HG02588 (cell line): ENCODE results near the gene ATP6V1G2.
"Not testable (repeated sequence)": the region's sequence is repeated elsewhere in the genome, so short reads cannot be mapped to it uniquely, and the experiment has no call there.

ENCODE experiments used
- ATAC-seq: cut with Tn5 transposase; IDR thresholded peaks from one replicate; pipeline ENCODE4 v1.9.1; 2021; ENCODE audit warnings: mild to moderate bottlenecking, moderate library complexity; ENCODE audit not compliant: unreplicated experiment

ATP6V1G2 gene

DNA sequence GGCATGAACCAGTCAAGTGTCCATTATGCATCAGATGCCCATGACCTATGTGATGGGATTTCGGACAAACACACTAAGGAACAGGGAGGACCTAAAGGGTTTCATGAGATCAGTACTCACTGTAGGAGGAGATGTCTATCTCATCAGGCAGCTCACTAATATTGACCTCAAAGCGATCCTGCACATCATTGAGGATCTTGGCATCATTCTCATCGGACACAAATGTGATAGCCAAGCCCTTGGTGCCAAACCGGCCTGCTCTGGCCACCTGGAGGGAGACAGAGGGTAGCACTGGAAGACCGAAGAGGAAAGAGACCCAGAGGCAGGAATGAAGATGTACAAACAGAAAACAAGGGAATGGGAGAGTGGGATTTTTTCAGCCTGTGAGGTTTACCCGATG, 15.7 kb downstream of the ATP6V1G2 start:
- ATAC-seq = no peak

DNA sequence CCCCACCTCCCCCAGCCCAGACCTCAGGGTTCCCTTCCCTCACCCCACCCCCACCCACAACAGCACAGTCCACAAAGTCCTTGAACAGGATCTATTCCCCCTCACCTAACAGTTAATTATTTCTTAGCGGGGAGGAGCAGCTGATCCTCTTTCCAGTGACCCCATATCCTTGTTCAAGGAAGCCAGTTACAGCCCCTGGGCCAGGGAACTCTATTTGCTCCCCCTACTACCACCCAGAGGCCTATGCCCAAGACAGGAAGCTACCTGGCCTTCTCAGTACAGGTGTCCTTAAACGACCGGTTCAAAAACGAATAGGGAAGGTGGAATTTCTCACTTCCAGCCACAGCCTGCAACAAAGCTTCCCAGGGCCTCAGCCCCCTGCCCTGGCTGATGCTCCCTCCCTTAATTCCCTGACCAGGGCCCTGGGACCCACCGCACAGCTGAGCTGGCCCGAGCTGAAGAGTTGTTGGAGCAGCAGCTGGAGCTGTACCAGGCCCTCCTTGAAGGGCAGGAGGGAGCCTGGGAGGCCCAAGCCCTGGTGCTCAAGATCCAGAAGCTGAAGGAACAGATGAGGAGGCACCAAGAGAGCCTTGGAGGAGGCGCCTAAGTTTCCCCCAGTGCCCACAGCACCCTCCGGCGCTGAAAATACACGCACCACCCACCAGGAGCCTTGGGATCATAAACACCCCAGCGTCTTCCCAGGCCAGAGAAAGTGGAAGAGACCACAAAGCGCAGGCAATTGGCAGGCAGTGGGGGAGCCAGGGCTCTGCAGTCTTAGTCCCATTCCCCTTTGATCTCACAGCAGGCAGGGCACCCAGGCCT, 16.9 kb downstream of the ATP6V1G2 start:
- no peak for ATAC-seq

DNA sequence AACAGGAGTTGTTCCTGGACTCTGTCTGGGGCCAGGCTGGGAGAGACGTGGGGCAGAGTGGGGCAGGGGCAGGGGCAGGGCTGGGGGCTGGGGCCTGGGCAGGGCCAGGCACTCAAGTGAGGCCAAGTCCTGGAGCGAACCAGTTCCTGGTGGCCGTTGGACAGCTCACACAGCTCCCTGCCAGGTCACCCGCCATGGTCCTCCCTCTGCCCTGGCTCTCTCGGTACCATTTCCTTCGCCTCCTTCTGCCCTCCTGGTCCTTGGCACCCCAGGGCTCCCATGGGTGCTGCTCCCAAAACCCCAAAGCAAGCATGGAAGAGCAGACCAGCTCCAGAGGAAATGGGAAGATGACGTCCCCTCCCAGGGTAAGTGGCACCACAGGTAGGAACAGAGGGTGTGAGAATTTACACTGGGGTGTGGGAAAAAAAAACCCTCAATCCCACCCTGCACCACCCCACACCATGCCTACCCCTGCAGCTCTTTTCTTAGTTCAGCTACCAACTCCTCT, 17.5 kb downstream of the ATP6V1G2 start, which contains the start of gene MCCD1:
Gene MCCD1 (plus strand): TSS at position 142 of the 508 bp plus-strand sequence. CDS start 53 bp downstream, at position 195.
- no peak for ATAC-seq

DNA sequence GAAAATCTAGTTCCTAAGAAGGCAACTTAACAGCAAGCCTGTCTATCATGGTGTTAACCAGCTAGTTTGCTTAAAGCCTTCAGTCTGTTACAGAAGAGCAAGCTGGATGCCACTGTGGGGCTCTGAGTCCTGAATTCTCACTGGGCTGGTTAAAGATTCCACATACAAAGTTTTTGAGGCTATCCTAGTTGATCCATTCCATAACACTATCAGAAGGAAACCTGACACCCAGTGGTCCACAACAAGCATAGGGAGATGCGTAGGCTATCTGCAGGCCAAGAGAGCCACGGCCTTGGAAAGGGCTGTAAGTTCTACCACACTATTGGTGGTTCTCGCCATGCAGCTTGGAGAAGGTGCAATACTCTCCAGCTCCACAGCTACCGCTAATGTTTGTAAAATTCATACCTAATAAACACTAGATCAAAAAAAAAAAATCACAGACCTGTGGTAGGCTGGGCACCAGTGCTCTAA, 18.1 kb downstream of the ATP6V1G2 start:
- ATAC-seq = no peak

DNA sequence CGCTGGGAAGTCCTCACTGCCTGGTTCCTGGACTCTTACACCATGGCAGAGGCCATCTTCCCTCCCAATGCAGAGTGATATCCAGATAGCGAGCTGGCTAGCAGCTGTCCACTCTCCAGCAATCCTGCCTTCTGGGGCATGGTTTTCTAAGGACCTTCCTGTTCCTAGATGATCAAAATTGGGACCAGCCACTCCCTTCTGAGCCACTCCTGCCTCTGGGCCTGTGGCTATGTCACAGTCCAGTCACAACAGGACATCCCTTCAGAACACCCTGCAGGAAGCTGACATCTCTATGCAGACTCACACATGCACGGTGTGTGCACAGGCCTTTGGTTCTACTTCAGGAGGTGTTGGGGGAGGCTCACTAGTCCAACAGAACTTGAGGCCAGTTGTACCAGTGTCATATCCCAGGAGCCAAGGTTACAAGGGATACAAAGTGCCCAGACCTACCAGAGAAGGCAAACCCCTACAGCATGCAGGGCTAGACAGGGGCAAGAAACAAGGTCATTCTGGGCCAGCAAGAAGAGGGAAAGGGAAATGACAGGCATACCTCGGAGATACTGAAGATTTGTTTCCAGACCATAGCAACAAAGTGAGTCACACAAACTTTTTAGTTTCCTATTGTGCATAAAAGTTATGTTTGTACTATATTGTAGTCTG, 20.3 kb downstream of the ATP6V1G2 start:
- no peak for ATAC-seq

DNA sequence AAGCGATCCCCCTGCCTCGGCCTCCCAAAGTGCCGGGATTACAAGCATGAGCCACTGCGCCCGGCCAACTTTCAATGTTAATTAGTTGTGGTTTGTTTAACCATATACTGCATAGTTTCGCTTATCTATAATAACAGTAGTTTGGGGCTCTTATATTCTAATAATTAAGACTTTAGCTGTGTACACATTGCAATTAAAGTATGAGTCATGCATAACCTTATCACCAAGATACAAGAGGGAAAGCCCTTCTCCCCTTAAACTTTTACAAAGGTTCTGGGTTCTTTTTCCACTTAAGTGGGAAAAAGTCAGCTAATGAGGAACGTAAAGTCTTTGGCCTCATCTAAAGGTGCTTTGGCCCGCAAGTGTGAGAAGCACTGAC, 20.9 kb downstream of the ATP6V1G2 start:
- no peak for ATAC-seq

DNA sequence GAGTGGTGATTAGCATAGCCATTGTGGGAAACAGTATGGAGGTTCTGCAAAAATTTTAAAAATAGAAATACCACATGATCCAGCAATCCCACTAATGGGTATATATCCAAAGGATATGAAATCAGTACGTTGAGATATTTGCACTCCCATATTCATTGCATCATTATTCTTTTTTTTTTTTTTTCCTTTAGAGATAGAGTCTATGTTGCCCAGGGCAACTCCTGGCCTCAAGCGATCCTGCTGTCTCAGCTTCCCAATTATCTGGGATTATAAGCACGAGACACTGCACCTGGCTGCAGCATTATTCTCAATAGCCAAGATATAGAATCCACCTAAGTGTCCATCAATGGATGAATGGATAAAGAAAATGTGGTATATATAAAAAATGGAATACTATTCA, 24.6 kb downstream of the ATP6V1G2 start:
- no peak for ATAC-seq

DNA sequence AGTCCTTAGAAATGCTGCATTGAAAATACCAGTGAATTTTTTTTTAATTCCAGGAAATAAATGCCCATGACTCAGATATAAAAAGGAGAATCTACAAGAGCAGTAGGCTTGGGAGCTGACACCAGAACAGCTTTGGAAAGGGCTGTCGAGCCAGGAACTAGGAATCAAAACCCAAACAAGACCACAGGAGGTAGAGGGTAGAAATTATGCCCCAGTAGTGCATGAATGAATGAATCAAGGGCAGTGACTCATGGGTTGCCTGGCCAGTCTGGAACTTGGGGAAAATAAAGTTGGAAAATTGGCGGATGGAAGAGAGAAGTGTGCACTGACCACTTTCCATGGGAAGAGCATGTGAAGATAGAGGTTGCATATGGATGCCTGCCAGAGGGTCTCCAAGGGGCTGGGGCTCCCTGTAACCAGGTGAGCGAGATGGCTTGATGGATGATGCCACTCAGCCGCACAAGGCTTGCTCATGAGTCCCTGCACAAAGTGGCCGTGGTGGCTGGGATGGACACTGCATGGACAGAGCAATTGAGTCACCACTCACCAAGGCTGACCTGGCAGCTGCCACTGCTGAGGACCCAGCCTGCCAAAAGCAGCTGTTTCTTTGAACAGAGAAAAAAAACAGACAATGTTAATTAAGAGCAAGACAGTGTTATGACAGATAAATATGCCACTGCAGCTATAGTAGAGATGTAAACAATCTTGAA, 32.8 kb downstream of the ATP6V1G2 start:
- no peak for ATAC-seq

DNA sequence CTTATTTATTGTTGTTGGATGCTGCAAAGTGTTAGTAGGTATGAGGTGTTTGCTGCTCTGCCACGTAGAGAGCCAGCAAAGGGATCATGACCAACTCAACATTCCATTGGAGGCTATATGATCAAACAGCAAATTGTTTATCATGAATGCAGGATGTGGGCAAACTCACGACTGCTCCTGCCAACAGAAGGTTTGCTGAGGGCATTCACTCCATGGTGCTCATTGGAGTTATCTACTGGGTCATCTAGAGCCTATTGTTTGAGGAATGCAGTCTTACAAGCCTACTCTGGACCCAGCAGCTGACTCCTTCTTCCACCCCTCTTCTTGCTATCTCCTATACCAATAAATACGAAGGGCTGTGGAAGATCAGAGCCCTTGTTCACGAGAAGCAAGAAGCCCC, 36.4 kb downstream of the ATP6V1G2 start:
- no peak for ATAC-seq

DNA sequence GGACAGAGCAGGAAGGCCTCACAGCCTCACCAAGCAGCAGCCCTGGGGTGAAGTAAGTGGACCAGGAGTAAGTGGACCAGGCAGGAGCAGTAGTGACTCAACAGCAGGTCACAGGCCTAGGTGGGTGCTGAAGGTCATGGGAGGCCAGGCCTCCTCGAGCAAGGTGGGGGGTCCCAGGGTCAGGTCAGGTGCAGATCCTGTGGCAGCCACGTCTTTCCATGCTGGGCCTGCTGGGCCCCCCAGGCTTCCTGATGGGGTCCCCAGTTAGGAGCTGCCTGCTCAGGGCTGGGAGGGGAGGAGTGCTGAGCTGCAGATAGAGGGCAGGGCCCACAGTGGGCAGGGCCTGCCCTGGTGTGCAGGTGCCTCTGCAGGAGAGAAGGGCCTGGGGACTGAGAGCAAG, 37.4 kb downstream of the ATP6V1G2 start:
- not testable (repeated sequence) for ATAC-seq

DNA sequence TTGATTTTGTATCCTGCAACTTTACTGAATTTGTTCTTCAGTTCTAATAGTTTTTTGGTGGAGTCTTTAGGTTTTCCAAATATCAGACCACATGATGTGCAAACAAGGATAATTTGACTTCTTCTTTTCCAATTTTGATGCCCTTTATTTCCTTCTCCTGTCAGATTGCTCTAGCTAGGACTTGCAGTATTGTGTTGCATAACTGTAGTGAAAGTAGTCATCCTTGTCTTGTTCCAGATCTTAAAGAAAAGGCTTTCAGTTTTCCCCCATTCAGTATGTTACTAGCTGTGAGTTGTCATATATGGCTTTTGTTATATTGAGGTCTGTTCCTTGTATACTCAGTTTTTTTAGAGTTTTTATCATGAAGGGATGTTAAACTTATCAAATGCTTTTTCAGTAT, 43.8 kb downstream of the ATP6V1G2 start:
- ATAC-seq = no peak

DNA sequence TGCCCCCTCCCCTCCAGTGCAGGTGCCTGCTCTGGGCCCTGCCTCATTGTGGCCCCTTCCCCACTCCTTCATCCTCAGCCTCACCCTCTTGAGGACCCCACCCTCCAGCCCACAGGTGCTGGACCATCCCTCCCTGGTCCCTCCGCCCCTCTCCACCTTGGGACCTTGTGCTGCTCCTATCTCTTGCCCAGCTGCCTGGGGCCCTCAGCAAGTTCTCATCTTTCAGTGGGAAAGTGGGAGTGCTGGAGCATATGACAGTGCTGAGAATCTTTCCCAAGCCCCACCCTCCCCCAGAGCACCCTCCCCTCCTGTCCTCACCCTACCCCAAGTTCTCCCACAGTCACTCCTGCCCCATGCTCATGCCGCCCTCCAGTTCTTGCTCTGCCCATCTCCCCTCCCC, 46.8 kb downstream of the ATP6V1G2 start:
- ATAC-seq = not testable (repeated sequence)

DNA sequence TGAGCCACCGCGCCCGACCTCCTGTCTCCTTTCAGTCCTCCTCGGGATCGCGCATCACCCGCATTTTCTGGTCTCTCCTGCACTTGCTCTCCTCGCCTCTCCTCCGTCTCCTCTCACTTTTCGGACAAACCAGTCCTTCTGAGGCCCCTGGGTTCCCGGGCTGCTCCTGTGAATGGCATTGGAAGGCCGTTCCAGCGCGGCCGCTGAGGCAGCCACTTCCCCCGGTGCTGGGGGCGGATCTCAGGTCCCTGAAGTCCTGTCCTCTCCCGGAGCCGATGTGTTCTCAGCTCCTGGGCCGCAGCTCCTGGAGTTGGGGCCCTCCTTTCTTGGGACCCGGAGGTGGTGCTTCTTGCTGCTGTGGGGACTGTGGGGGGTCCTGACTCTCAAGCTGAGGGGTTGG, 47.7 kb downstream of the ATP6V1G2 start:
- ATAC-seq = no peak

DNA sequence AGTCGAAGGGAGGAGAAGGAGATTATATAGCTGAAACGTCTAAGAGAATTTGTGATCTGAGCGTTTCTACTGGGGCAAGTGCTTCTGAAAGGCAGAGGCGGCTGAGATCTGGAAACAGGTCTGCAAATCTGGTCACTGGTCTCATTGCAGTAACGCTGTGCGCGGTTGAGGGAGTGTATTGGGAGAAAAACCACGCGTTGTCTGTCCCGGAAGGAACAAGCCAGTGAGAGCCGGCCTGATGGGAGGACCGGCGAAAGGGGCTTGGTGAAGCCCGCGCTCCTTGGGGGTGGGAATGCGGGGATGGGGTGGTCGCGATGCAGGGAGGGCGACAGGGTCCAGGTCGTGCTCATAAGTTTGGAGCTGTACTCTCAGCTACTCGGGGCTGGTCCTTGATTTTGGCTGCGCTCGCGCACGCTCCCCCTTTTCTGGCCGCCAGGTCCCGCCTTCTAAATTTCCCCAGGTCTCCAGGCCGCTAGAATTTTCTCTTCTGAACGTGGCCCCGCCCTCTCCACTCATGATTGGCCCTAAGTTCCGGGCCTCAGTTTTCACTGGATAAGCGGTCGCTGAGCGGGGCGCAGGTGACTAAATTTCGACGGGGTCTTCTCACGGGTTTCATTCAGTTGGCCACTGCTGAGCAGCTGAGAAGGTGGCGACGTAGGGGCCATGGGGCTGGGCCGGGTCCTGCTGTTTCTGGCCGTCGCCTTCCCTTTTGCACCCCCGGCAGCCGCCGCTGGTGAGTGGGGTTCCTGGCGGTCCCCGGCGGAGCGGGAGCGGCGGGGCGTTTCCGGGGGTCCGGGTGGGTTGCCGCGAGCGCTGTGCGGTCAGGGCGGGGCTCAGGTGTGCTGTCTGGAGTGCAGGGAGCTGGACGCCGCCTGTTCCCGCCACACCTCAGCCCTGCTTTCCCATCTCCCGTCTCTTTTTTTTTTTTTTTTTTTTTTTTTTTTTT, 48.6 kb downstream of the ATP6V1G2 start, which contains the start of gene MICB:
Gene MICB (plus strand): TSS at position 615 of the 946 bp plus-strand sequence. CDS start 49 bp downstream, at position 664.
- peak; percentile 62 for ATAC-seq

DNA sequence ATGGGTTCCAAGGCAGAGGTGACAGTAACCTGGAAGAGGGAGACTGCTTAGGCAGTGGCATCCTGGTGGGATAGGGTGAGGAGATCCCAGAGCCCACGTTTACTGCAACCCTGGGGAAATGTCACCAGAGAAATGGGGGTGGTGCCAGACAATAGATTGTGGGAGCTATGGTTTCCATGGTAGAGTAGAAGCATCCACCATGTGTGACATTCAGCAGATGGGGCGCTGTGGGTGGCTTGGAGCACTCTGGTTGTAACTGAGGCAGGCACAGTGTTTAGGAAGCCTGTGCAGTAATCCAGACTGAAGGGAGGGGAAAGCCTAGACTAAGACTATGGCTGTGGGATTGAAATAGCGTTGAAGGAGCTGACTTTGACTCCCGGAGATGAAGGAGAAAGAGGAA, 49.6 kb downstream of the ATP6V1G2 start:
- ATAC-seq = not testable (repeated sequence)

DNA sequence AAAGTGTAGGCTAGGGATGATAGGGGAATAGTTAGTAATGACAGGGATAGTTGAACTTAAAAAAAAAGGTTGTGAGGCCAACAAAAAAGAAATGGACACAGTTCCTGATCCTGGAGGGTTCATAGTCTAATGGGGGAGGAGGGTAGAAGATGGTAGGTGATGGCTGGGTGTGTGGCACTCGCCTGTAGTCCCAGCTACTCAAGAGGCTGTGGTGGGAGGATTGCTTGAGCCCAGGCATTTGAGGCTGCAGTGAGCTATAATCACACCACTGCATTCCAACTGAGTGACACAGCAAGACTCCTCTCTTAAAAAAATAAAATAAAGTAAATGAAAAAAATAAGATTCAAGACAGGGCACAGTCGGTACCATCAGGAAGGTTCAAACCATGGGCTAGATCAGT, 50.8 kb downstream of the ATP6V1G2 start:
- ATAC-seq = no peak
